Measurements from ENCODE around the gene CCNY. TPM values are rescaled to one million over a fixed set of nuclear protein-coding genes. Genes with fewer than 3 reads are reported as not detected.
"Not testable (repeated sequence)": the region's sequence is repeated elsewhere in the genome, so short reads cannot be mapped to it uniquely, and the experiment has no call there.

The CCNY gene
- total RNA-seq, 1 experiment from 2014 or later, result 41.1 TPM

DNA sequence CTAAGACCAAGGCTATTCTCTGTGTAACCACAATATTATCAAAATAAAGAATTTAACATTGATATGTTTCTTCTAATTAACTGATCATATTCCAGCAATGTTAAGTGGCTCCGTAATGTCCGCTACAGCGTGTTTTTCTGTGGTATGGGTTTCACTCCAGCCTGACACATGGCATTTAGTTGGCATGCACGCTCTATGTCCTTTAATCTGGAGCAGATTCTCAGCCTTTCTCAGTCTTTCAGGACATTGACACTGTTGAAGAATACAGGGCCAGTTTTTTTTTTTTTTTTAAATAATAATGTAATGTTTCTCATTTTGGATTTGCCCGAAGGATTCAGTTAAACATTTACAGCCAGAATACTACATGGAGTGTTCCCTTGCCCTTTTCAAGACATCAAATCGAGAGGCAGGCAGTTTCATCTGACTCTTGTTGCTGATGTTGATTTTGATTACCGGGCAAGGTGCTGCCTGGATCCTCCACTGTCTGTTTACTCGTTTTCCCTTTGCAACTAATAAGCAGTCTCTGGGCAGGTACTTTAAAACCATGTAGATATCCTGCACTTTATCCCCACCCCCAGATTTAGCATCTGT, 171.3 kb downstream of the CCNY start:
- H3K9me3 ChIP-seq (replicated peaks), result no peaks in the 10 kb centered on the region

DNA sequence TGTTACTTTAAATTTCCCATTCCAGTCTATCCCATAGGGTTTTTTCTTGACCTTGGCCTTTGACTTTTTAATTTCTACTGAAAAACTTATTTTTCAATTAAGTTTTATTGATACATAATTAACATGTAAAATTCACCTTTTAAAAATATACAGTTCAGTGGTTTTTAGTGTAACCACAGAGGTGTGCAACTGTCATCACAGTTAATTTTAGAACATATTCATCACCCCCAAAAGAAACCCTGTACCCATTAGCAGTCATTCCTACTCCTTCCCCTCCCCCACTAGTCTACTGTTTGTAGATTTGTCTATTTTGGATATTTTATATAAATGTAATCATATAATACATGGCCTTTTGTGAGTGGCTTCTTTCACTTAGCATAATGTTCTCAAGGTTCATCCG, 172.3 kb downstream of the CCNY start:
- Histone ChIP-seq H3K36me3 (peaks cover 6% of the 10 kb centered on the region), H3K4me1 (replicated peaks) (no peaks in the 10 kb centered on the region), H3K27me3 (replicated peaks) (no peaks in the 10 kb centered on the region), H3K27ac (no peak overlapping the region), H3K9me3 (replicated peaks) (no peaks in the 10 kb centered on the region), H3K4me3 (no peak overlapping the region)
- no peak for DNase-seq (ENCODE audit: low read depth in 1 of 2, low spot score in 2 of 2)

More for the DNA sequence above, 171.3 kb downstream of the CCNY start:
- no peak overlapping the region for H3K4me3 ChIP-seq
- no peak for DNase-seq (ENCODE audit: low read depth in 1 of 2, low spot score in 2 of 2)
- H3K27ac ChIP-seq, result no peak overlapping the region
- no peaks in the 10 kb centered on the region for H3K27me3 ChIP-seq (replicated peaks)
- peaks cover 6% of the 10 kb centered on the region for H3K36me3 ChIP-seq
- no peaks in the 10 kb centered on the region for H3K4me1 ChIP-seq (replicated peaks)

DNA sequence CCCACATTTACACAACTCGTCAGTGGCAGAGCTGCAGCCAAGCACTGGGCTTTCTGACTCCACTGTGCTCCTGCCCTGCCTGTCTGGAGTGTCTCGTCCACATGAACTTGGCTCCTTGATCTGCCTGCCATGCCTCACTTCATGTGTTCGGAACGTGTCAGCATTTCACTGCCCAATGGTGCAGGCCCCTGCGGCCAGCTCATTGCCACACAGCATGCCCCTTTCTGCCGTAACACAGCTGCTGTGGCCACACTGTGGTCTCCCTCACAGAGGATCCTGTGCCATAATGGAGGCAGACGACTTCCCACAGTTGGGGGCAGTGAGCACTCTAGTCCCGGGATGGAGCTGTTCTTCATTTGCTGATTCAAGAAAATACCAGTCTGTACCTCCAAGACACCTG, 174.6 kb downstream of the CCNY start:
- no peak overlapping the region for H3K4me3 ChIP-seq
- DNase-seq (ENCODE audit: low read depth in 1 of 2, low spot score in 2 of 2), result no peak
- H3K9me3 ChIP-seq (replicated peaks), result no peaks in the 10 kb centered on the region
- H3K4me1 ChIP-seq (replicated peaks), result no peaks in the 10 kb centered on the region
- no peaks in the 10 kb centered on the region for H3K27me3 ChIP-seq (replicated peaks)
- H3K27ac ChIP-seq, result no peak overlapping the region
- peaks cover 6% of the 10 kb centered on the region for H3K36me3 ChIP-seq

DNA sequence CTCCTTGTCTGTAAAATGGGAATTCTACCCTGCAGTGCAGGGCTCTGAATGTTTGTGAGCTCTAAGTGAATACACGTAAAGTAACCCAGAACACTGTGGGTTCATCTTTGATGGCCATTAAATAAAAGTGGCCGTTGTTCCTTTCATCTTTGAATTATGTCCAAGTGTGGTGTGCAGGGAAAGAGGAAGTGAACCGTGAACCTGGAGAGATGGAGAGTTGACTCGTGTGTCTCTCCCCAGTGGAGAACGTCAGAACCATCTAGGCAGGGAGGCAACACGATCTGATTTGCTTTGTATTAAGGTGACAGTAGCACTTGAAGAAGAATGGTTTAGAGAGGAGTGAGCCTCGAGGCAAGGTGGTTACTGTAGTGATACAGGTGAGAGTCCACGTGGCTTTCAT, 175.3 kb downstream of the CCNY start:
- H3K9me3 ChIP-seq (replicated peaks), result no peaks in the 10 kb centered on the region

DNA sequence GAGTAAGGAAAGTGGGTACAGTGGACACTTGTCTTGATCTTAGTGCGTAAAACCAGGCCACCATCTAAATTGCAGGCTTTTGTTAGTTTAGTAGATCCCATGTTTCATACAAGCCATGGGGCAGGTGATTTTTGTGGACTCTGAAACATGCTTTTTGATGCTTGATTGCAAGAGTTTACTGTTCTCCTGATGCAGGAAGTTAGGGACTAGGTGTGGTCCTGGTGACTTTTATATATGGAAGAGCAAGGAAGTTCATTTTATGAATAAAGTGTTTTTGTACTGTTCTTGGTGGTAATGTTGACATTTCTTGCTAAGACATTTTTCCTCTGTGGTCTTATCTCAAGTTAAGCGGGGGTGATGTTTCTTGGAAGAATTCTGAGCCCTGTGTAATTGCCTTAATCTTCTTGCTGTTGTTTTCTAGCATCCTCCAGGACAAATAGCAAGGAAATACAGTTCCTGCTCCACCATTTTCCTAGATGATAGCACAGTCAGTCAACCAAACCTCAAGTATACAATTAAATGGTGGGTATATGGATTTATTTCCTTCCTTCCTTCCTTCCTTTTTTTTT, 179.9 kb downstream of the CCNY start:
- H3K4me1 ChIP-seq (replicated peaks), result no peaks in the 10 kb centered on the region
- no peaks in the 10 kb centered on the region; the same call in 1 of the 2 replicates for H3K36me3 ChIP-seq
- H3K9me3 ChIP-seq (replicated peaks), result no peaks in the 10 kb centered on the region
- no peak for DNase-seq (ENCODE audit: low read depth in 1 of 2, low spot score in 2 of 2)
- H3K4me3 ChIP-seq, result no peak overlapping the region
- no peak overlapping the region for H3K27ac ChIP-seq
- no peaks in the 10 kb centered on the region for H3K27me3 ChIP-seq (replicated peaks)

More for the DNA sequence above, 175.3 kb downstream of the CCNY start:
- Histone ChIP-seq H3K36me3 (peaks cover 6% of the 10 kb centered on the region), H3K4me1 (replicated peaks) (no peaks in the 10 kb centered on the region), H3K4me3 (no peak overlapping the region), H3K27ac (no peak overlapping the region), H3K27me3 (replicated peaks) (no peaks in the 10 kb centered on the region)
- DNase-seq (ENCODE audit: low read depth in 1 of 2, low spot score in 2 of 2), result no peak

DNA sequence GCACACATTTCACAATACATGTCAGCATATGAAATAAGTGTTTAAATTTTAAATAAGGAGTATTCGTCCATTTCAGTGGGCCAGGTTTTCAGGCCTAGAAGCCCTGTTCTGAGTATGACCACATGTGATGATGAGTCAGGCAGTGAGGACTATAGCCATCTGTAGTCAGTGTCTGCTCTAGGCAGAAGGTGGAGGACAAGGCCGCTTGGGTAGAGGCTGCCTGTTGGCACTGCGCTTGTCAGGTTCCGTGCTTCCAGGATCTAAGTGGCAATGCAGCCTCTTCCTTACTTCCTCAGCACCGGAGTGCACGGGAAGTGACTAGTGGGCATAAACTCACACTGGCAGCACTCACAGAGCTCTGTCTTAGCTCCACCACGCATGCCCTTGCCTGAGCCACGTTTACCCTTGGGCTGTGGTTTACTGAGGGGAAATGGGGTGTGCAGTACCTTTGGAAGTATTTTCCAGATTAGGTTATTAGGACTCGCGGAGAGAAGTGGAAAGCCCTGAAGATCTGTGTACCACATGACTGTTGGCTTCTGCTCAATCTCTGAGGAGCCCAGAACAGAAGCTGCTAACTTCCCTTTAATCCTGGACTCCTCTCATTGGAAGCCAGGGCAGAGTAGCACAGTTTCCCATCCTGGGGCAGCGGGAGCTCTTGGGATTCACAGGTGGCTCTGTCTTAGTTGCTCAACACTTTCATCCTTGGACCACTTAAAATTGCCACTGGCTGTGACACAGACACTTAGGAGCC, 181.3 kb downstream of the CCNY start:
- H3K4me1 ChIP-seq (replicated peaks), result no peaks in the 10 kb centered on the region
- no peaks in the 10 kb centered on the region for H3K27me3 ChIP-seq (replicated peaks)
- no peaks in the 10 kb centered on the region; the same call in none of the 2 replicates for H3K36me3 ChIP-seq
- H3K9me3 ChIP-seq (replicated peaks), result no peaks in the 10 kb centered on the region
- no peak for DNase-seq (ENCODE audit: low read depth in 1 of 2, low spot score in 2 of 2)
- no peak overlapping the region for H3K27ac ChIP-seq
- H3K4me3 ChIP-seq, result no peak overlapping the region

DNA sequence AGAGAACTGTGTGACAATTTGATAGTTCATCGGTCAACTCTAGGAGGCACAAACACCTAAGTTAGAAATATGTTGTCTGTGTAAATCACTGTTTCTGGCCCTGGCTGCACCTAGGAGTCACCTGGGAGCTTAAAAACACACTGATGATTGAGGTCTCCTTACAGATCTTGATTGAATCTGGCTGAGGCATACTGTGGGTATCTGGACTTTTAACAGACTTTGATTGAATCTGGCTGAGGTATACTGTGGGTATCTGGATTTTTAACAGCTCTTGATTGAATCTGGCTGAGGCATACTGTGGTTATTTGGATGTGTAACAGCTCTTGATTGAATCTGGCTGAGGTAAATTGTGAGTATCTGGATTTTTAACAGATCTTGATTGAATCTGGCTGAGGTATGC, 181.9 kb downstream of the CCNY start:
- not testable (repeated sequence) for H3K9me3 ChIP-seq (replicated peaks); H3K27me3 ChIP-seq (replicated peaks); H3K4me3 ChIP-seq; H3K36me3 ChIP-seq; DNase-seq (ENCODE audit: low read depth in 1 of 2, low spot score in 2 of 2); H3K4me1 ChIP-seq (replicated peaks); H3K27ac ChIP-seq

DNA sequence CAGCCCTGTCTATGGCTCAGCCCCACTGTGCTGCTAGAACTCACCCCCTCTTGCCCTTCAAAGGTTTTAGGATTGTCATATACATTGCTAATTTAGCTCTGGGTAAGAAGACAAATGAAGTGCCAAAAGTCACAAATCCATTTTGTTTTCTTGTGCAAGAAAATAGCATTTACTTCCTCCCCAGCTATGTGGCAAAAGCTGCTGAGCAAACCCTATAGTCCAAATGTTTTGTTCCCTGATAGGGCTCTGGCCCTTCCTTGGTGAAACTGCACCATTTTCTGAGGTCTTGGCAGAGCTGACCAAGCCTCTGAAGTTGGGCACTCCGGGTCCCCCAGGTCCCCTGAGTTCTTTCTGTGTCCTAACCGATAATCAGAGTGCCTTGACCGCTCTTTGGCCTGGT, 184.7 kb downstream of the CCNY start:
- Histone ChIP-seq H3K36me3 (peaks cover 3% of the 10 kb centered on the region), H3K4me1 (replicated peaks) (no peaks in the 10 kb centered on the region), H3K4me3 (no peak overlapping the region), H3K27ac (no peak overlapping the region), H3K27me3 (replicated peaks) (no peaks in the 10 kb centered on the region), H3K9me3 (replicated peaks) (no peaks in the 10 kb centered on the region)
- no peak for DNase-seq (ENCODE audit: low read depth in 1 of 2, low spot score in 2 of 2)

DNA sequence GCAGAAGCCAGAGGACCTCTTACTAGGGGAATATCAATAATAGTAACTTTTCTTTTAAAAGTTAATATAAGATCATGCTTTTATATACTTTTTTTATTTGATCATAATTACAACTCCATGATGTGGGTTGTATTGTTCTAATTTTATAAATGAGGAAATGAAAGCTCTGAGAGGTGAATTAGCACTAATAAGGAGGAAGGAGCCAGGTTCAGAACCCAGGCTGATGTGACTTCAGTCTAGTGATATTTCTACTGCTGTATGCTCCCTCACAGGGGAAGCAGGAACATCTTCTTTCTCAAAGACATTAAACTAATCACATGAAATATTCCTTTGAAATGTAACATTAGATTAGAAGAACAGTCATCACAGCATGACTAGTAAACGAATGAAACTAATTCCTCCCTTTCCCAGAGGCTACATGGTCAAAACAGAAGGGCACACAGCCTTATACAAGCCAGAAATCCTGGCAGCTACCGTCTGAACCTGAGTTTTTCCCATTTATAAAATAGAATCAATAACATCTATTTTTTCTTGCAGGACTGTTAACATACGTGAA, 187.4 kb downstream of the CCNY start:
- Histone ChIP-seq H3K27me3 (replicated peaks) (no peaks in the 10 kb centered on the region), H3K9me3 (replicated peaks) (no peaks in the 10 kb centered on the region), H3K36me3 (peaks cover 3% of the 10 kb centered on the region; the same call in 1 of the 2 replicates), H3K27ac (no peak overlapping the region), H3K4me1 (replicated peaks) (no peaks in the 10 kb centered on the region), H3K4me3 (no peak overlapping the region)
- DNase-seq (ENCODE audit: low read depth in 1 of 2, low spot score in 2 of 2), result no peak

DNA sequence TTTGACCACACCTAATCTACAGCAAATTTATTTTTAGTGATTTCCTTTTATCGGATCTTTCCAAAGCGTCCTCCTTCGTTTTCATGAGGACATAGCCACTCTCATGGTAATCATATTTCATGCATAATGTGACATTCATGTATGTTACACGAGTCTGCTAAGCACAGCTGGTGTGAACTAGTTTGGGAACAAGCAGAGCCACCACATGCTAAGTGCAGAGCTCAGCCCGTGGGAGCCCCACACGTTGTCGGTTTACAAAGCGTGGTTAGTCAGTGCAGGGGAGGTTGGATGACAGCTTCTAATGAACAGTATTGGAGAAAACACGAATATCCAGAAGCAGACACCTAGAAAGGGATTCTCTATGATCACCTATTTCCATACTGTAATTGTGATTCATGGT, 190.4 kb downstream of the CCNY start:
- Histone ChIP-seq H3K4me1 (replicated peaks) (no peaks in the 10 kb centered on the region), H3K4me3 (no peak overlapping the region), H3K27ac (no peak overlapping the region), H3K9me3 (replicated peaks) (no peaks in the 10 kb centered on the region), H3K36me3 (peaks cover 21% of the 10 kb centered on the region), H3K27me3 (replicated peaks) (no peaks in the 10 kb centered on the region)
- DNase-seq (ENCODE audit: low read depth in 1 of 2, low spot score in 2 of 2), result no peak

DNA sequence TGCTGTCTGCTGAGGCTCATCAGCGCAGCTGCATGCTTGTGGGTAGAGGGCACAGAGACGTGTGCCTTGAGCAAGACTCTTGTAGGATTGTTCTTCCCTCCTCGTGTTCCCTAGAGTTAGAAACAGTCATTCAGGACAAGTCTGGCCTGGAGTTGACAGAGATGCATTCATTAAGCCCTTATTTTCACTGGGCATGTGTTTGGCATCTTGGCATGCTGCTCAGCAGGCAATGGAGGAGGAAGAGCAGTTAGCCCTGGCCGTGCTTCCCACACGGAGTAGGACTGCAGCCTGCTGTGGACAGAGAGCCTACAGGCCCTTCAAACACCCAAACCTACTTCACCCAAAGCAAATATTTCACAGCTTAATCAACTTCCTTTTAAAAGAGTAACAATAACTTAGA, 195.8 kb downstream of the CCNY start:
- Histone ChIP-seq H3K4me3 (no peak overlapping the region), H3K36me3 (peaks cover 62% of the 10 kb centered on the region), H3K27ac (no peak overlapping the region), H3K27me3 (replicated peaks) (no peaks in the 10 kb centered on the region), H3K9me3 (replicated peaks) (peaks cover 9% of the 10 kb centered on the region; the same call in 1 of the 2 replicates), H3K4me1 (replicated peaks) (no peaks in the 10 kb centered on the region)
- DNase-seq (ENCODE audit: low read depth in 1 of 2, low spot score in 2 of 2), result no peak

DNA sequence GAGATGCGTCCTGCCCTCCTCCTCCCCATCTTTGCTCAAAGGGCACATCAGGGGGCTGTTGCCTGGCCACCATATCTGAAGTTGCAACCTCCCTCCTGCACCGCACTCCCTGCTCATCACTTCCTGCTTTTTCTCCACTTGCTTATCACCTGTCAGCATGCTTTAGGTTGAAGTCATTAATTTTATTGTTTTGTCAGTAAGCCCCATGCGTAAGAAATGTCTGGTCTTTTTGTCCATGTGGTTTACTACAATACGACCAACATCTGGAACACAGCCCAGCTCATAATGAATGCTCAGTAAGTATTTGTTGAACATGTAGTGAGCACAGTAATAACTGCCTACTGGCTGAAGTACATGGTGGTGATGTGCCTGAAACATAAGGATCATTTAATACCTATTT, 197.3 kb downstream of the CCNY start:
- no peak for DNase-seq (ENCODE audit: low read depth in 1 of 2, low spot score in 2 of 2)
- peaks cover 69% of the 10 kb centered on the region for H3K36me3 ChIP-seq
- H3K27ac ChIP-seq, result no peak overlapping the region
- H3K27me3 ChIP-seq (replicated peaks), result no peaks in the 10 kb centered on the region
- H3K9me3 ChIP-seq (replicated peaks), result peaks cover 9% of the 10 kb centered on the region; the same call in 1 of the 2 replicates
- no peak overlapping the region for H3K4me3 ChIP-seq
- H3K4me1 ChIP-seq (replicated peaks), result no peaks in the 10 kb centered on the region

DNA sequence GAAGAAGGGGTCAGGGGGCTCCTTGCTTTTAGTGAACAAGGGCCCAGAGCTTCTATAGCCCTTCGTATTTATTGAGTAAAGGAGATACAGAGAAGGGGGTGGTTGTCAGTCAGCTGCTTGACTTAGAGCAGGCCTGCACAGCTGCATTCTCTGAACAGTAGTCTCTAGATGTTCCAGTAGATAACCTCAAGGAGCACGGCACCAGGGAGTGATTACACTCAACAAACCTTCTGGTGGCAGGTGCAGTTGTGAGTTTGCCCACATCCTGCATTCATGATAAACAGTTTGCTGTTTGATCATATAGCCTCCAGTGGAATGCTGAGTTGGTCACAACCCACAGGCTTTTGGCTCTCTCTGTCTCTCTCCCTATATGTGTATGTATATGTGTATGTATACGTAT, 198.8 kb downstream of the CCNY start:
- H3K4me3 ChIP-seq, result no peak overlapping the region
- no peaks in the 10 kb centered on the region for H3K4me1 ChIP-seq (replicated peaks)
- H3K9me3 ChIP-seq (replicated peaks), result peaks cover 9% of the 10 kb centered on the region; the same call in 1 of the 2 replicates
- peaks cover 66% of the 10 kb centered on the region for H3K36me3 ChIP-seq
- no peak overlapping the region for H3K27ac ChIP-seq
- H3K27me3 ChIP-seq (replicated peaks), result no peaks in the 10 kb centered on the region
- DNase-seq (ENCODE audit: low read depth in 1 of 2, low spot score in 2 of 2), result no peak

DNA sequence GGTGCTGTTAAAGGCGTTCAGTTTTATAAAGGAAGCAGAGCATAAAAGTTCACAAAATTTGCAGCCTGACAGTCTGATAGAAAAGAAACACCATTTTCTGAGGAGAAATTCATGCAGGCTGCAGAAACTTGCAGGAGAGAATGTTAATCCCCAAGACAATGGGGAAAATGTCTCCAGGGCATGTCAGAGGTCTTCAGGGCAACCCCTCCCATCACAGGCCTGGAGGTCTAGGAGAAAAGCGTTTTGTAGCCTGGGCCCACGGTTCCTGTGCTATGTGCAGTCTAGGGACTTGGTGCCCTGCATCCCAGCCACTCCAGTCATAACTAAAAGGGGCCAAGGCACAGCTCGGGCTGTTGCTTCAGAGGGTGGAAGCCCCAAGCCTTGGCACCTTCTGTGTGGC, 200.5 kb downstream of the CCNY start:
- Histone ChIP-seq H3K27ac (no peak overlapping the region), H3K27me3 (replicated peaks) (no peaks in the 10 kb centered on the region), H3K4me3 (no peak overlapping the region), H3K4me1 (replicated peaks) (no peaks in the 10 kb centered on the region), H3K36me3 (peaks cover 50% of the 10 kb centered on the region), H3K9me3 (replicated peaks) (peaks cover 9% of the 10 kb centered on the region; the same call in 1 of the 2 replicates)
- DNase-seq (ENCODE audit: low read depth in 1 of 2, low spot score in 2 of 2), result no peak

All from SJSA1 (cell line).